HepG2 (cell line): ENCODE data around the gene CHEK2. TPM values are rescaled to one million over a fixed set of nuclear protein-coding genes. Genes with fewer than 3 reads are reported as not detected.

Experiments used
- AKAP8 ChIP-seq: sonication (generic); formaldehyde crosslinking; IDR thresholded peaks from 2 replicates; pipeline ENCODE4 v1.5.1; 2020; ENCODE audit warnings: mild to moderate bottlenecking, missing genetic modification reagents
- ARNT ChIP-seq: fragments of 450-650 bp; IDR thresholded peaks from 2 replicates; pipeline ENCODE4 v1.6.1; 2017
- BRCA1 ChIP-seq: sonication (generic); formaldehyde crosslinking; IDR thresholded peaks from 2 replicates; pipeline ENCODE4 v1.4.0; 2020; ENCODE audit warnings: missing genetic modification reagents
- HNRNPL ChIP-seq: fragments of 200-400 bp; formaldehyde crosslinking; IDR thresholded peaks from 2 replicates; pipeline ENCODE4 v1.6.1; 2017; ENCODE audit warnings: mild to moderate bottlenecking, low read depth, low read length
- JUND ChIP-seq: sonication (generic); formaldehyde crosslinking; IDR thresholded peaks from 2 replicates; pipeline ENCODE4 v1.8.0; 2022; ENCODE audit warnings: mild to moderate bottlenecking, missing genetic modification reagents
- KDM1A ChIP-seq: IDR thresholded peaks from 2 replicates; pipeline ENCODE4 v1.6.1; 2016; ENCODE audit warnings: missing compliant biosample characterization
- MBNL3 ChIP-seq: fragments of 250-450 bp; sonication (Bioruptor Pico); conservative IDR thresholded peaks from 2 replicates; pipeline ENCODE4 v1.8.0; 2022; ENCODE audit warnings: mild to moderate bottlenecking, inconsistent platforms
- MEF2D ChIP-seq: sonication (generic); formaldehyde crosslinking; IDR thresholded peaks from 2 replicates; pipeline ENCODE4 v1.5.1; 2020; ENCODE audit warnings: mild to moderate bottlenecking, missing genetic modification reagents
- POGZ ChIP-seq: sonication (generic); formaldehyde crosslinking; IDR thresholded peaks from 2 replicates; pipeline ENCODE4 v1.4.0; 2020; ENCODE audit warnings: mild to moderate bottlenecking, missing genetic modification reagents
- SETDB1 ChIP-seq: sonication (generic); formaldehyde crosslinking; IDR thresholded peaks from 2 replicates; pipeline ENCODE4 v1.5.1; 2020; ENCODE audit warnings: missing genetic modification reagents, mild to moderate bottlenecking, borderline replicate concordance
- ZNF460 ChIP-seq: sonication (generic); formaldehyde crosslinking; IDR thresholded peaks from 2 replicates; pipeline ENCODE4 v1.5.1; 2020; ENCODE audit warnings: missing genetic modification reagents, mild to moderate bottlenecking, borderline replicate concordance
- ZNF543 ChIP-seq: sonication (generic); formaldehyde crosslinking; IDR thresholded peaks from 2 replicates; pipeline ENCODE4 v1.4.0; 2020; ENCODE audit warnings: mild to moderate bottlenecking, missing genetic modification reagents
- ZNF563 ChIP-seq: sonication (generic); formaldehyde crosslinking; IDR thresholded peaks from 2 replicates; pipeline ENCODE4 v1.8.0; 2022; ENCODE audit warnings: mild to moderate bottlenecking, moderate library complexity, missing genetic modification reagents
- ZNF660 ChIP-seq: sonication (generic); formaldehyde crosslinking; IDR thresholded peaks from 2 replicates; pipeline ENCODE4 v1.5.1; 2020; ENCODE audit warnings: mild to moderate bottlenecking, low read depth, missing genetic modification reagents, borderline replicate concordance
- polyA plus RNA-seq, 8 experiments: library from polyadenylated mRNA; depleted of rRNA in 3 of 8; stranded (reverse) in 7 of 8; unstranded in 1 of 8; fragments of >200 nt; fragmentation: Illumina TruSeq in 4 of 8; extraction: Trizol in 4 of 8; gene quantifications; 2 replicates each; pipeline versions ENCODE4 v1.2.1 to v1.2.3, GENCODE V29; 2011 to 2016; ENCODE audit warnings: low read depth in 4 of 8, missing spikeins in 1 of 8, mixed read lengths in 1 of 8; ENCODE audit not compliant: insufficient read depth in 1 of 8
- total RNA-seq, 5 experiments: library from RNA; depleted of rRNA; stranded (reverse); fragments of >200 nt; fragmentation: Illumina TruSeq; extraction: Trizol; gene quantifications; 2 replicates each; pipeline ENCODE4 v1.2.3, GENCODE V29; 2016; ENCODE audit warnings: low read depth in 1 of 5
- TF ChIP-seq, protein P1 (sequence below): sonication (generic); formaldehyde crosslinking; IDR thresholded peaks from 2 replicates; pipeline ENCODE4 v1.4.0; 2020; ENCODE audit warnings: missing genetic modification reagents, mild to moderate bottlenecking, borderline replicate concordance
- TF ChIP-seq, protein P2 (sequence below): sonication (generic); formaldehyde crosslinking; IDR thresholded peaks from 2 replicates; pipeline ENCODE4 v1.4.0; 2020; ENCODE audit warnings: missing genetic modification reagents, low read depth, mild to moderate bottlenecking, borderline replicate concordance
- TF ChIP-seq, protein P3 (sequence below): sonication (generic); formaldehyde crosslinking; IDR thresholded peaks from 2 replicates; pipeline ENCODE4 v1.4.0; 2020; ENCODE audit warnings: missing genetic modification reagents, borderline replicate concordance
- TF ChIP-seq, protein P4 (sequence below): sonication (generic); formaldehyde crosslinking; IDR thresholded peaks from 2 replicates; pipeline ENCODE4 v1.4.0; 2020; ENCODE audit warnings: missing genetic modification reagents

Gene CHEK2
- total and polyA plus RNA-seq, 2 of the 13 experiments (the other 11 are each of a cell fraction or from before 2014, with no cell fraction given) = 27.0 to 40.5 TPM

DNA sequence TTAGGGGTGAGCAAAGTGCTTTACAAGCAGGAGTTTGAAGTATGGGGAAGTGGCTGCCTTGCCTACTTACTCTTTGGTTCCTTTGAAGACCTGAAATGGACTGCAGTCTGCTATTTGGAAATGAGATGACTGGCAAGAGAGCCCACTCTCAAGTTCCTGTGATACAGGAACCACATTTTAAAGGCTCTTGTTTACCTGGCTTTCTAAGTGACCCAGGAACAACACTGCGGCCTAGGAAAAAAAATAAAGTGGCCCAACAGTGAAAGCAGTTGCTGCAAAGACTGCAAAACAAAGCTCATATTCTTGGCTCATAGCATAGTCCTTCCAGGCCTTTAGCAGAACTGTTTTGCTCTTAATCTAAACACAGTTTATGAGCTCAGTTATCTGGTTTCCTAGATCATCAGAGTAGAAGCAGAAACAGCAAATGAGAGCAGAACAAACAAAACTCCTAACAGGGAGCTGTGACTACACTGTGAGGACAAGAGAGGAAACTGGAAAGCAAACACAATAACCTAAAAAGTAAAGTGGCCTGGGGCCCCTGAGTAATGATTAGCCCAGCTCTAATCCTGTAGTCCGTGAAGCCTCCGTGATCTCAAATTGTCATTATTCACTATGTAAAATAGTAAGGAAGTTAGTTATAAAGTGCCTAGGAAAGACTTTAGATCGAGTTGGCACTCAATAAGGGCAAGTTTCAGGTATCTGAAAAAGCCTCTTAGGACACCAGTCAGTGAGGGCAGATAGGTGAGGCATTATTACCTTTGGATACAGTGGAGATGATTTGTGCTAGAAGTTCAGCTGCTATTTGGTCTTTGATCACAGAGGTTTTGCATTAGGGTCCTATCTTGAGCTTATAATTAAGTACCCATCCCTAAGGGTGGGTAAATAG is 42.4 kb upstream of the CHEK2 start (continued):
- TF ChIP-seq ZNF543 = no peak
- no peak for TF ChIP-seq SETDB1 (CRISPR knock-in tag)
- TF ChIP-seq MEF2D (CRISPR knock-in tag) = peak; percentile 19; the same call in 1 of the 2 replicates
- TF ChIP-seq JUND = no peak
- TF ChIP-seq ZNF660 (CRISPR knock-in tag) = no peak
- TF ChIP-seq, protein P1, sequence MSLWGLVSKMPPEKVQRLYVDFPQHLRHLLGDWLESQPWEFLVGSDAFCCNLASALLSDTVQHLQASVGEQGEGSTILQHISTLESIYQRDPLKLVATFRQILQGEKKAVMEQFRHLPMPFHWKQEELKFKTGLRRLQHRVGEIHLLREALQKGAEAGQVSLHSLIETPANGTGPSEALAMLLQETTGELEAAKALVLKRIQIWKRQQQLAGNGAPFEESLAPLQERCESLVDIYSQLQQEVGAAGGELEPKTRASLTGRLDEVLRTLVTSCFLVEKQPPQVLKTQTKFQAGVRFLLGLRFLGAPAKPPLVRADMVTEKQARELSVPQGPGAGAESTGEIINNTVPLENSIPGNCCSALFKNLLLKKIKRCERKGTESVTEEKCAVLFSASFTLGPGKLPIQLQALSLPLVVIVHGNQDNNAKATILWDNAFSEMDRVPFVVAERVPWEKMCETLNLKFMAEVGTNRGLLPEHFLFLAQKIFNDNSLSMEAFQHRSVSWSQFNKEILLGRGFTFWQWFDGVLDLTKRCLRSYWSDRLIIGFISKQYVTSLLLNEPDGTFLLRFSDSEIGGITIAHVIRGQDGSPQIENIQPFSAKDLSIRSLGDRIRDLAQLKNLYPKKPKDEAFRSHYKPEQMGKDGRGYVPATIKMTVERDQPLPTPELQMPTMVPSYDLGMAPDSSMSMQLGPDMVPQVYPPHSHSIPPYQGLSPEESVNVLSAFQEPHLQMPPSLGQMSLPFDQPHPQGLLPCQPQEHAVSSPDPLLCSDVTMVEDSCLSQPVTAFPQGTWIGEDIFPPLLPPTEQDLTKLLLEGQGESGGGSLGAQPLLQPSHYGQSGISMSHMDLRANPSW (CRISPR knock-in tag) = no peak
- TF ChIP-seq KDM1A = no peak
- TF ChIP-seq, protein P2, sequence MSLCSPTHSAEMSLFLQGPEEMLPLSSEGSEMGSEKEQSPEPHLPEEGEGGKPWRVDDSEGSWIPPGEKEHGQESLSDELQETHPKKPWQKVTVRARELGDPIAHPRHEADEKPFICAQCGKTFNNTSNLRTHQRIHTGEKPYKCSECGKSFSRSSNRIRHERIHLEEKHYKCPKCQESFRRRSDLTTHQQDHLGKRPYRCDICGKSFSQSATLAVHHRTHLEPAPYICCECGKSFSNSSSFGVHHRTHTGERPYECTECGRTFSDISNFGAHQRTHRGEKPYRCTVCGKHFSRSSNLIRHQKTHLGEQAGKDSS (CRISPR knock-in tag) = no peak
- no peak for TF ChIP-seq MBNL3 (CRISPR knock-in tag)
- no peak for TF ChIP-seq ZNF460 (CRISPR knock-in tag)
- TF ChIP-seq ZNF563 (CRISPR knock-in tag) = peak; percentile 66; the same call in 1 of the 2 replicates
- TF ChIP-seq, protein P3, sequence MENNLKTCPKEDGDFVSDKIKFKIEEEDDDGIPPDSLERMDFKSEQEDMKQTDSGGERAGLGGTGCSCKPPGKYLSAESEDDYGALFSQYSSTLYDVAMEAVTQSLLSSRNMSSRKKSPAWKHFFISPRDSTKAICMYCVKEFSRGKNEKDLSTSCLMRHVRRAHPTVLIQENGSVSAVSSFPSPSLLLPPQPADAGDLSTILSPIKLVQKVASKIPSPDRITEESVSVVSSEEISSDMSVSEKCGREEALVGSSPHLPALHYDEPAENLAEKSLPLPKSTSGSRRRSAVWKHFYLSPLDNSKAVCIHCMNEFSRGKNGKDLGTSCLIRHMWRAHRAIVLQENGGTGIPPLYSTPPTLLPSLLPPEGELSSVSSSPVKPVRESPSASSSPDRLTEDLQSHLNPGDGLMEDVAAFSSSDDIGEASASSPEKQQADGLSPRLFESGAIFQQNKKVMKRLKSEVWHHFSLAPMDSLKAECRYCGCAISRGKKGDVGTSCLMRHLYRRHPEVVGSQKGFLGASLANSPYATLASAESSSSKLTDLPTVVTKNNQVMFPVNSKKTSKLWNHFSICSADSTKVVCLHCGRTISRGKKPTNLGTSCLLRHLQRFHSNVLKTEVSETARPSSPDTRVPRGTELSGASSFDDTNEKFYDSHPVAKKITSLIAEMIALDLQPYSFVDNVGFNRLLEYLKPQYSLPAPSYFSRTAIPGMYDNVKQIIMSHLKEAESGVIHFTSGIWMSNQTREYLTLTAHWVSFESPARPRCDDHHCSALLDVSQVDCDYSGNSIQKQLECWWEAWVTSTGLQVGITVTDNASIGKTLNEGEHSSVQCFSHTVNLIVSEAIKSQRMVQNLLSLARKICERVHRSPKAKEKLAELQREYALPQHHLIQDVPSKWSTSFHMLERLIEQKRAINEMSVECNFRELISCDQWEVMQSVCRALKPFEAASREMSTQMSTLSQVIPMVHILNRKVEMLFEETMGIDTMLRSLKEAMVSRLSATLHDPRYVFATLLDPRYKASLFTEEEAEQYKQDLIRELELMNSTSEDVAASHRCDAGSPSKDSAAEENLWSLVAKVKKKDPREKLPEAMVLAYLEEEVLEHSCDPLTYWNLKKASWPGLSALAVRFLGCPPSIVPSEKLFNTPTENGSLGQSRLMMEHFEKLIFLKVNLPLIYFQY = no peak
- TF ChIP-seq ARNT = no peak
- TF ChIP-seq BRCA1 (CRISPR knock-in tag) = no peak
- TF ChIP-seq POGZ (CRISPR knock-in tag) = peak; percentile 52
- TF ChIP-seq AKAP8 (CRISPR knock-in tag) = no peak
- TF ChIP-seq, protein P4, sequence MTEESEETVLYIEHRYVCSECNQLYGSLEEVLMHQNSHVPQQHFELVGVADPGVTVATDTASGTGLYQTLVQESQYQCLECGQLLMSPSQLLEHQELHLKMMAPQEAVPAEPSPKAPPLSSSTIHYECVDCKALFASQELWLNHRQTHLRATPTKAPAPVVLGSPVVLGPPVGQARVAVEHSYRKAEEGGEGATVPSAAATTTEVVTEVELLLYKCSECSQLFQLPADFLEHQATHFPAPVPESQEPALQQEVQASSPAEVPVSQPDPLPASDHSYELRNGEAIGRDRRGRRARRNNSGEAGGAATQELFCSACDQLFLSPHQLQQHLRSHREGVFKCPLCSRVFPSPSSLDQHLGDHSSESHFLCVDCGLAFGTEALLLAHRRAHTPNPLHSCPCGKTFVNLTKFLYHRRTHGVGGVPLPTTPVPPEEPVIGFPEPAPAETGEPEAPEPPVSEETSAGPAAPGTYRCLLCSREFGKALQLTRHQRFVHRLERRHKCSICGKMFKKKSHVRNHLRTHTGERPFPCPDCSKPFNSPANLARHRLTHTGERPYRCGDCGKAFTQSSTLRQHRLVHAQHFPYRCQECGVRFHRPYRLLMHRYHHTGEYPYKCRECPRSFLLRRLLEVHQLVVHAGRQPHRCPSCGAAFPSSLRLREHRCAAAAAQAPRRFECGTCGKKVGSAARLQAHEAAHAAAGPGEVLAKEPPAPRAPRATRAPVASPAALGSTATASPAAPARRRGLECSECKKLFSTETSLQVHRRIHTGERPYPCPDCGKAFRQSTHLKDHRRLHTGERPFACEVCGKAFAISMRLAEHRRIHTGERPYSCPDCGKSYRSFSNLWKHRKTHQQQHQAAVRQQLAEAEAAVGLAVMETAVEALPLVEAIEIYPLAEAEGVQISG = peak; percentile 44
- no peak for TF ChIP-seq HNRNPL
